Glutamatergic neuron (in vitro differentiated cells): ENCODE results near the gene RTF1. TPM values are rescaled to one million over a fixed set of nuclear protein-coding genes. Genes with fewer than 3 reads are reported as not detected.
A peak's percentile ranks its signal among the peaks of the same experiment; 100 is the strongest.
"Not testable (repeated sequence)": the region's sequence is repeated elsewhere in the genome, so short reads cannot be mapped to it uniquely, and the experiment has no call there.

ENCODE experiments used
- DNase-seq: peaks from one replicate; pipeline ENCODE4 v3.0.0; 2022
- H3K27ac Mint-ChIP-seq: one replicate; pipeline ENCODE4 v1.8.0; 2020; ENCODE audit warnings: mild to moderate bottlenecking, mixed read lengths, inconsistent platforms; ENCODE audit not compliant: unreplicated experiment
- H3K27me3 Mint-ChIP-seq: one replicate; pipeline ENCODE4 v1.8.0; 2020; ENCODE audit warnings: mild to moderate bottlenecking, moderate library complexity, mixed read lengths, inconsistent platforms; ENCODE audit not compliant: unreplicated experiment
- H3K36me3 Mint-ChIP-seq: one replicate; pipeline ENCODE4 v1.8.0; 2020; ENCODE audit warnings: mild to moderate bottlenecking, mixed read lengths, inconsistent platforms; ENCODE audit not compliant: unreplicated experiment
- H3K4me1 Mint-ChIP-seq: one replicate; pipeline ENCODE4 v1.8.0; 2020; ENCODE audit warnings: mild to moderate bottlenecking, low read depth, mixed read lengths, inconsistent platforms; ENCODE audit not compliant: unreplicated experiment
- H3K4me3 Mint-ChIP-seq: one replicate; pipeline ENCODE4 v1.8.0; 2020; ENCODE audit warnings: mild to moderate bottlenecking, mixed read lengths, inconsistent platforms; ENCODE audit not compliant: unreplicated experiment
- H3K9me3 Mint-ChIP-seq: one replicate; pipeline ENCODE4 v1.8.0; 2020; ENCODE audit warnings: mild to moderate bottlenecking, moderate library complexity, mixed read lengths, inconsistent platforms; ENCODE audit not compliant: unreplicated experiment
- CTCF ChIP-seq: fragments of 200-600 bp; sonication (generic); IDR thresholded peaks from one replicate; pipeline ENCODE4 v1.5.0; 2021; ENCODE audit not compliant: partially characterized antibody, unreplicated experiment
- total RNA-seq: library from RNA; stranded (reverse); fragmentation: NEBNext Ultra II Directional; extraction: Animal tissue kit (Norgen Biotek cat#: 25700); gene quantifications from one replicate; pipeline ENCODE4 v1.2.1, GENCODE V29; 2021; ENCODE audit not compliant: unreplicated experiment

RTF1 gene
- total RNA-seq, 1 donor from 2014 or later, result 66.4 TPM

DNA sequence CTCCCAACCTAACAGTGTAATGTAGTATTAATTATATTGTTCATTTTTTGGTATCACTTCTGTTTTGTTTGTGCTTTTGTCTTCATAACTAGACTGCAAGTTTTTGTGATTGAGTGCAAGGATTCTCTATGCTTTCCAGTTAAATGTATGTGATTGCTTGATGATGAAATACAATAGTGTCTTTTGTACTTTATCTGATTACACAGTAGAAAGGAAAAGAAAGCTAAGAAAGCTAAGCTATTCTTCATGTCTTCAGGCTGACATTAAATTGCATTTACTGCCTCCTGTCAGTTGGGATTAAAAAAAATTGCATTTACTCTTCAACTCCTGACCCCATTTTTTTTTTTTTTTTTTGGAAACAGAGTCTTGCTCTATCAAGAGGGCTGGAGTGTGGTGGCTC lies 28.5 kb downstream of the RTF1 start:
- H3K36me3 Mint-ChIP-seq, result no peaks in the 10 kb centered on the region
- TF ChIP-seq CTCF, result no peak
- H3K4me1 Mint-ChIP-seq, result no peaks in the 10 kb centered on the region
- no peak overlapping the region for H3K4me3 Mint-ChIP-seq
- H3K27ac Mint-ChIP-seq, result no peak overlapping the region
- DNase-seq, result no peak
- H3K9me3 Mint-ChIP-seq, result no peaks in the 10 kb centered on the region
- no peaks in the 10 kb centered on the region for H3K27me3 Mint-ChIP-seq

- peaks cover 3% of the 10 kb centered on the region for H3K9me3 Mint-ChIP-seq
- H3K4me3 Mint-ChIP-seq, result no peak overlapping the region
- H3K27me3 Mint-ChIP-seq, result peaks cover 3% of the 10 kb centered on the region
- no peak for TF ChIP-seq CTCF
- H3K27ac Mint-ChIP-seq, result no peak overlapping the region
- no peaks in the 10 kb centered on the region for H3K4me1 Mint-ChIP-seq
- no peak for DNase-seq
- no peaks in the 10 kb centered on the region for H3K36me3 Mint-ChIP-seq
Observed at GRCh38 chr15:41462084-41462795, 45.3 kb downstream of the RTF1 start.

DNA sequence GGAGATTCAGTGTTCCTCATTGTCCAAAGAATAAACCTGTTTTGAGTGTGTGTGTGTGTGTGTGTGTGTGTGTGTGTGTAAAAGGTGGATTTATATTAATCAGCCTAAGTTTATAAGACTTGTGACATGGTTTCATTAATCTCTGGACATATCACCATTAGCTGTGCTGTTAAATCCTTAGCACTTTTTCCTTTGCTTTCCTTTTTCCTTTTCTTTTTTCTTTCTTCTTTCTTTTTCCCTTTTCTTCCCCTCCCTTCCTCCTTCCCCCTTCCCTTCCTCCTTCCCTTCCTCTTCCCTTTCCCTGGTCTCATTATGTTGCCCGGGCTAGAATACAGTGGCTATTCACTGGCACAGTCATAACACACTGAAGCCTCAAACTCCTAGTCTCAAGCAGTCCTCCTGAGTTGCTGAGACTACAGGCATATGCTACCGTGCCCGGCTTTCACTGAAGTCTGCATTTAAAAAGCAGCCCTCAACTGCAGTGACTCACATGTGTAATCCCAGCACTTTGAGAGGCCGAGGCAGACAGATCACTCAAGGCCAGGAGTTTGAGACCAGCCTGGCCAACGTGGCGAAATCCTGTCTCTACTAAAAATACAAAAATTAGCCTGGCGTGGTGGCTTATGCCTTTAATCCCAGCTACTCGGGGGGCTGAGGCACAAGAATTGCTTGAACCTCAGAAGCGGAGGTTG lies 48.1 kb downstream of the RTF1 start:
- DNase-seq, result no peak
- Mint-ChIP-seq H3K36me3 (peaks cover 5% of the 10 kb centered on the region), H3K4me3 (no peak overlapping the region), H3K9me3 (peaks cover 3% of the 10 kb centered on the region), H3K4me1 (no peaks in the 10 kb centered on the region), H3K27me3 (peaks cover 5% of the 10 kb centered on the region), H3K27ac (no peak overlapping the region)
- TF ChIP-seq CTCF, result no peak

- TF ChIP-seq CTCF, result peak; percentile 73
- no peak overlapping the region for H3K4me3 Mint-ChIP-seq
- H3K36me3 Mint-ChIP-seq, result peaks cover 7% of the 10 kb centered on the region
- no peak overlapping the region for H3K27ac Mint-ChIP-seq
- no peaks in the 10 kb centered on the region for H3K4me1 Mint-ChIP-seq
- no peak for DNase-seq
- H3K9me3 Mint-ChIP-seq, result peaks cover 3% of the 10 kb centered on the region
- H3K27me3 Mint-ChIP-seq, result peaks cover 5% of the 10 kb centered on the region
Observed at GRCh38 chr15:41465822-41466421, 49.0 kb downstream of the RTF1 start.

GRCh38 chr15:41466711-41467110 lies 49.8 kb downstream of the RTF1 start:
- H3K4me1 Mint-ChIP-seq, result no peaks in the 10 kb centered on the region
- no peak for DNase-seq
- H3K4me3 Mint-ChIP-seq, result no peak overlapping the region
- peaks cover 5% of the 10 kb centered on the region for H3K27me3 Mint-ChIP-seq
- H3K27ac Mint-ChIP-seq, result no peak overlapping the region
- no peak for TF ChIP-seq CTCF
- H3K9me3 Mint-ChIP-seq, result peaks cover 3% of the 10 kb centered on the region
- peaks cover 7% of the 10 kb centered on the region for H3K36me3 Mint-ChIP-seq

GRCh38 chr15:41469644-41470043 lies 52.7 kb downstream of the RTF1 start:
- H3K36me3 Mint-ChIP-seq, H3K9me3 Mint-ChIP-seq, H3K4me3 Mint-ChIP-seq, H3K27me3 Mint-ChIP-seq, H3K4me1 Mint-ChIP-seq, H3K27ac Mint-ChIP-seq, DNase-seq: not testable (repeated sequence)
